ENCODE results near the gene WNK4.

WNK4 gene

DNA sequence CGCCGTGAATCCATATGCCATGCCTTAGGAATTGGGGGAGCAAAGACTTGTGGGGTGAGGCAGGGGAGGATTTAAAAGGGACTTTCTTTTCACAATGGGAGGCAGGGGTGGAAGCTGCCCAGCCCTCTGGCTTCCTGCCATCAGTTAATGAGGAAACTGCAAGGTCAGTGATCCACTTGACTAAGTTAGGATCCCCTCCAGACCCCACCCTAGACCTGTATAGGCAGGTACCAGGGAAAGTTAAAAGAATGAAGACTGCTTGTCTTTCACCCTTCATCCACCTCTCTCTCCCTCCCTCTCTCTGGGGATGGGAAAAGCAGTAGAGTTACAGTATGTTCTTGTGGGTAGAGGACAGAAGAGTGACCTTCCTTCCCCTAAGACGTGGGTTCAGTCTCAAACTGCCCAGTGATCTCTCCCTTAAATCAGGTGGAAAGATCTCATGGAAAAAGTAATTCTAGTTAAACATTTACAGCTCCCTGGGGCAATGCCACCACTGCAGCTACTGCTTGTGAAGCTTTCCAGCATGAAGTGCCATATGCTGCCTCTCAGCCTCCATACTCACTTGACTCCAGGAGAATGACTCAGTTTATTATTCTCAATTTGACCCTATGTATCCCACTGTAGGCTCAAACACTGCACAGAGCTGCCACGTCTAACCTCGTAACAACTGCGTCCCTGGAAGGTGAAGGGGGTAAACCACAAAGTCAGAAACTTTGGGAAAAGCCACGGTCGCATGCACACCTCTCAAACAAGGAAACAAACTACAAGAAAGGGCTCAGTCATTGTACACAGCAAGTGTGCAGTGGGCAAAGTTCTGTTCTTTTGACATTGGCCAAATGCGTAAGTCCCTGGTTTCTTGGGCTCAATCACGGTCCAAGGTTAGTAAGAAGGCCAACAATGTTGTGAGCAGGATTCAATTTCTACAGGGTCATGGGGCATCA lies 16.9 kb downstream of the WNK4 start:
- no peak for DNase-seq

DNA sequence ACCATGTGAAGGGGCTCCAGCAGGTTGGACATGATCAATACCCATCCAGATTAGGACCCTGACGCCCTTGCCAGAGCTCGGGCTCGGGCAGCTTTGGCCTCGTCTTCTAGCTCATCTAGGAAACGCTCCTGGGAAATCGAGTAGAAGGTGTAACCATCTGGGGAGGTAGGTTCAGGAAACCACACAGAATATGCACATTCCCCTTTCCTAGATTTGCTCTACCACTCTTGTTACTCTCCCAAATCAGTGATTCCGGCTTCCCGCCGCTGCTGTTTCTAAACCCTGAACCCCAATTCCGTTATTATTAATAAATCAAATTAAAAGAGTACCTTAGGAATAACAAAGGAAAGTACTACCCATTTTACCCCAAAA lies 17.6 kb downstream of the WNK4 start:
- no peak for DNase-seq

DNA sequence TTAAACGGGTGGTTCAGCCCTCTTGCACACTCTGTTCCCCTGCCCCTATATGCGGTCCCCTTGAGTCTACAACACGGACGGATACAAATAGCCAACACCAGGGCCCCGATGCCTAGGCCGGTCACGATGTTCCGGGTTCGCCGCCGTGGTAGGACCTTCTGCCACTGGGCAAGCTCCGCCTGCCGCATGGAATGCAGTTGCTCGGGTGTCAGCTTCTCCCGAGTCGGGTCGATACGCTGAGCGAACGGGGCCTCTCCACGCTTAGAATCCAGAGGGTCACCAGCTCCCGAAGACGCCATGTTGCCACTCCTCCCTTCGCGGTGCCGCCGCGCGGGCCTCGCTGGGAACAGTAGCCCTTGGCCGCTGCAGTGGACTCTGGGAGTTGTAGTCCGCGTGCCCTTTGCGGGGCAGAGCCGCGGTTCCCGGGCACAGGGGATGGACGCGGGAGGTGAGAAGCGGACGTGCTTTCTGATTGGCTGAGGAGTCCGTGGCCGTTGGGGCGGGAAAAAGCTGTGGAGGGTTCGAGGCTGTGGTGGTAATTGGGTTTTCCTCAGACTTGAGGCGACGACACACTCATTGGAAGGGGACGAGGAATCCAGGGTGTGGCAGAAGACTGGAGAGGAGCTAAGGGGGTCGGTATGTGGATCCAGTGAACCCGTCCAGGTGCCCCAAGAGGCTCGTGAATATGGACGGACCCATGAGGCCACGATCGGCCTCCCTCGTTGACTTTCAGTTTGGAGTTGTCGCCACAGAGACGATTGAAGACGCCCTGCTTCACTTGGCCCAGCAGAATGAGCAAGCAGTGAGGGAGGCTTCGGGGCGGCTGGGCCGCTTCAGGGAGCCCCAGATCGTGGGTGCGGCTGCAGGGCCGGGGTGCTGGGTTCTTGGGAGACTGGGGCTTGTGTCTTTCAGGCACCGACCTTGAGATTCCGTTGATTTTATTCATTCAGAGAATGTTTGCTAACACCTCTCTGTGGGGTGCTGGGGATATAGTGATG lies 18.3 kb downstream of the WNK4 start, which contains the start of the genes CNTD1 and COA3:
Gene CNTD1 (plus strand): TSS at position 479 of the 998 bp plus-strand sequence. CDS start 207 bp downstream, at position 686.
Gene COA3 (minus strand): TSS at position 322 of the 998 bp plus-strand sequence. CDS start 23 bp downstream, at position 299.
- DNase-seq = peak; percentile 65

DNA sequence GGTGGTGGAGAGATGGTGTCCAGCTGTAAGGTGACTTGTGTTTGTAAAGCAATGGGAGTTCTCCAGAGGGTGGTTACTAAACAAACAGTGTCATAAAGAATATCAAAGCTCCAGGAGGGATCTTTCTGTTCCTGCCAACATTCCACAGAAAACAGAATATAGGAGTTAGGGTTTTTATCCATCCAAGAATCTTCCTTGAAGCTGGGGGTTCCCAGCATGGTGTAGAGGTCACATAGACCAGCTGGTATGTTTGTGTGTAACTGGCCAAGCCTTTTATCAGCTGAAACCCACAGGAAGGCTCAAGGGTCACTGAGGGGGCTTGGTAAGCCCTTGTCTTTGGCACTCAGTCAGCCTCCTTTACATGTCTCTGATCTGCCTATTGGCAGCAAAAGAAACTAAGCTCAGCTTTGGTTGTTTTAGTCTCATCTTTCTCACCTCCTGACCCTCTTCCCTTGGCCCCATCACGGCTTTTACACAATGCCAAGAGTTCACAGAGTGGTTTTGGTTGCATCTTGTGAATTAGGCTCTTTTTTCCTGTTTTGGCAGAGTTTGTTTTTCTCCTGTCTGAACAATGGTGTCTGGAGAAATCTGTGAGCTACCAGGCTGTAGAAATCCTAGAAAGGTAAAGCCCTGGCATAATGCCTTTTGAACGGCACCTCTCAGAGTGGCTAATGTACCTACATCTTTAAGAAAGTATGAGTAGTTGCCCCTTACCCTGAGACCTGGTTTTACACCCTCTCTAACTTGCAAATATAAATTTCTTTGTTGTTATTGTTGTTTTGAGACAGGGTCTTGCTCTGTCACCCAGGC lies 22.9 kb downstream of the WNK4 start:
- DNase-seq = no peak

DNA sequence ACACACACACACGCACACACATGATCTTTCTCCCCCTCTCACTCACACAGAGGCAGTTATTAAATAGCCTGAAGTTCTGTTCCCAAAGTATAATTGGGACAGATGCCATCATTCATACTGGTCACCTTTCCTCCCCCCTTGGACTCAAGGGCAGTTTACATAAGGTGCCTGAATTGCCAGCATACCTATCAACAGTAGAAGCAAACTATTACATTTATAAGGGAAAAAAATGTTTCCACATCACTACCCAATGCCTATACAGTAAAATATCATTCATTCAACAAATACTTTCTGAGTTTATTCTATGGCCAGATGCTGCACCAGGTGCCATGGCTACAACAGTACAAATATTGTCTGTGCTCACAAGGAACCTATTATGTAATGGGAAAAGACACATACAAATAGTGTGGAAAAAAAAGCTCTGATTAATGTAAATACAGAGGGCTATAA lies 24.5 kb downstream of the WNK4 start:
- DNase-seq = no peak

DNA sequence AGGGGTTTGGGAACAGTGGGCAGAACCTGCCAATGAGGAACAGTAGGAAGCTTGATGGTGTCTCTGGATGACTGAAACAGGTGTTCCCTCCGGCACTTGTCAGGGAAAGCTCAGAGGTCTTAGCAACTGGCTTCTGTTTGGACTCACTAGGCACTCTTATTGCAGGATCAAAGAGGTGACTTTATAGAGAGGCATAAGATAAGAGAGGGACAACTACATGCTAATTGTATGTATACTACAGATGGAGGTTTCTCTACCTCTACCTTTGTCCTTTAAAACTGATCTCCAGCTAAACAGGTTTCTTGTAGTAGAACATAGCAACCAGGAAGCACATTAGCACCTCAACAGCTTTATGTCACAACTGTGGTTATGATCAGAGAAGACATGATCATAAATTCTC lies 25.8 kb downstream of the WNK4 start:
- no peak for DNase-seq

DNA sequence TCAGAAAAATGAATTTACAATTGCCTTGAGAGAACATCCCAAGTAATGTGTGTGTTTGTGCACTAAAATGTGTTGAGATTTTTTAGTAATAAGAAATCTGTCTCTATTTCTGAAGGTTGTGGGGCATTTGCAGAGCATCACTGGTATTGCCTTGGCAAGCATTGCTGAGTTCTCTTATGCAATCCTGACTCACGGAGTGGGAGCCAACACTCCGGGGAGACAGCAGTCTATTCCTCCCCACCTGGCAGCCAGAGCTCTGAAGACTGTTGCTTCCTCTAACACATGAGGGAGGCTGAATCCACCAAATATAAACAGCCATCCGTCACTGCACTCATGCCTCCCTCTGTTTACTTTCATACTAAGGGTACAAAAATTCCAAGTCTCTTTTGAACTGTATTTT lies 28.8 kb downstream of the WNK4 start:
- no peak for DNase-seq

DNA sequence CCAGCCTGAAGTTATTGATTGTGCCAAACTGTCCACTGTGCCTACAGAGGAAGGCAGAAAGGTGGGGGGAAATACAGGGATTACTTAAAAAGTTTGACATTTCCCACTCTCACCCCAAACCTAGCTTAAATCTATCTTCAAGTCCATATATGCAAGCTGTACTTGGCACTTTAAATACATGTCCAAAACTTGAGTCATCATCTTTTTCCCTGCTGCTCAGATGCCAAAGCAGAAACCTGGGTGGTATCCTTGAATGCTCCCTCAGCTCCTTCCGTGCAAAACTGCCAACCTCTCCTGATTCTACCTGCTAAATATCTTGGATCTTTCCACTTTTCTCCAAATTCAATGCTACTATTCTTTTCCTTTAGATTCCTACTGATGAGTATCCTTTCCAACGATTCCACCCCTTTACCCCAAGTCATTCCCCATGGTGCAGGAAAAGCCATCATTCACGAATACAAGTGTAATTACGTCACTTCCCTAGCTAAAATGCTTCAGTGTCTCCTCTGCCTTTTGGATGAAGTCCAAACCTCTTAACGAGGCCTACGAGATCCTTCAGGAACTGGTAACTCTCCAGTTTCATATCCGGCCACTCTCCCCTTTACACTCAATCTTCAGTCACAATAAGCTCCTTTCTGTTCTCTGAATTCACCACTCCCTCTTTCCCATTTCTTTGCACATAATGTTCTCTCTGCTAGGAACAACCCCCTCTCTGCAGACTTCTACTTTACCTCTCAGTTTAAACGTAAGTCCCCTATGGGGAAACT lies 34.4 kb downstream of the WNK4 start:
- DNase-seq = no peak

DNA sequence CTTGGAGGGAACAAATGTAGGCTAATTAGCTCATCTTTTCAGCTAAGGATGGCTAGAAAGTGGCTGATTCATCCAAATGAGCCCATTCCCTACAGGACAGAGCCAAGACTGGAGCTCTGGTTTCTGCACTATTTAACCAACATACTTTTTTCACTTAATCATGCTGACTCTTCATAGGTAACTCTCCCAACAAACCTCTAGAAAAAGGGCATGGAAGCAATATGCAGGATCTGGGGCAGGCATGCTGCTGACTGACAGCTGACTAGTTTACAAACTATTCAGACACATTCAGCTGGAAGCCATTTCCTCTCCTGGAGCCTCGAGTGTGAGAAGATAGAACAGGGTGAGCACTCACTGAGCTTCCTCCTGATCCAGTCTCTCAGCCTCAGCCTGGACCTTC lies 37.5 kb downstream of the WNK4 start:
- no peak for DNase-seq

DNA sequence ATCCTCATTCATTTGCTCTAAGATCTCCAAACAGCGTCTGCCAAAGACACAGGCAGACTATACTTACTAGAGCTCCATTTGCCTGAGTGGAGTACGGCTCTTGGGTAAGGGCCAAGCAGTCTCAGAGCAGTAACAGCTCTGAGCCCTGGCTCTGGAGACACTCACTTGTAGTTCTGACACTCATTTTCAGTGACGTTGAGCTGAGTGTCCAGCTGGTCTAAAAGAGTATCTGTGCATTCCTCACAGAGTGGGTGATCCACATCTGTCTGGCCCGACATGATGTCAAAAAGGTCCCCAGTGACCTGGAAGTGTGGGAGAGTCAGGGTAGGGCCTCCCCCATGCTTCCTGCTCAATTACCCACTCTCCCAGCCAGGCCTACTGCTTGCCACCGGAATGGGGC lies 38.0 kb downstream of the WNK4 start:
- no peak for DNase-seq

DNA sequence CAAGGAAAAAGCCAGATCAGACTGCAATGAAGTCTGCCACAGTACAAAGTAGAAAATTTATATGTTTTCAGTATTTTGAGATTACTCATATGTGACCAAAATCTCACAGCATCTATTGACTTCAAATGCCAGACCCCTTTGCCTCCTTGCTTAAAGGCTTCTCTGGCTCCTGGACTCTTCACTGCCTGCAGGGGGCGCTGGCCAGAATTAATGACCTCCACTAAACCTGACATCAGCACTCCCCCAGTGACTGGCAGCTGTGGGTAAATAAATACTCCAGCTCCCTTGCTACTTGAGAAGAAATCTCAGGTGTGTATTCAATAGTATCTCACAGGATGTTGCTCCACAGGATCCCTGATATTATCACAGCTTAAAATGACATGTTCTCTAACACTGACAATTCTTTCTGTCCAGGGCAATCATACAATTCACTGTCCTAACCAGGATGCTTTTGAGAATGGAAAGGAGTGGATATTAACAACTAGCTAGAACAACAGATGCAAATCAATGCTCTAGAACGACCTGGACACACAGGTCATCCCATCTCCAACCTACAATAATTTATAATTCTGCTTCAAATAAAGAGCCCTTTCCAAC lies 39.6 kb downstream of the WNK4 start:
- peak; percentile 44 for DNase-seq

DNA sequence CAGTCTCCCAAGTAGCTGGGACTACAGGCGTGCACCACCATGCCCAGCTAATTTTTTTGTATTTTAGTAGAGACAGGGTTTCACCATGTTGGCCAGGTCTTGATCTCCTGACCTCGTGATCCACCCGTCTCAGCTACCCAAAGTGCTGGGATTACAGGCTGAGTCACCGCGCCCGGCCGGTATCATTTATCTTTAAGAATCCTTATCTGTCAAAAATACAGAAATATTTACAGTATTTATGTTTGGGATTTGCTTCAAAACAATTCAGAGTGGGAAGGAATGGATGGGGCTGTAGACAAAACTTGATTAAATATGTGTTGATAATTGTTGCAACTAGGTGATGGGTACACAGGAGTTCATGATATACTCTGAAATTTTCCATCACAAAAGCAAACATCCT lies 40.8 kb downstream of the WNK4 start:
- no peak for DNase-seq

DNA sequence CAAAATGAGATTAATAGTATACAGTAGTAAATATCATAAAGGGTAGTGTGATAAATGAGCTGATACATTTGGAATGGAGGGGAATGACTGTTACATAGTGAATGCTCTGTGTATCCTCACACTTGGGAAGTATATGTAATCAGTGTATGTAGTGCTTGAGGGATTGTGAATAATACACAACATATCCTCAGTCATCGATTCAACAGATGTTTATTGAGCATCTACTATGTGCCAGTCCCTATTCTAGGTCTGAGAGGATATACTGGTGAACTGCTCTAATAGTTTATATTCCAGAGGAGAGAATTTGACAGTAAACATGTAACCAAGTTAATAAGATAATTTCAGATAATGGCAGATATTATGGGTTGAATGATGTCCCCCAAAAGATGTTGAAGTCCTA lies 47.1 kb downstream of the WNK4 start:
- DNase-seq = no peak

DNA sequence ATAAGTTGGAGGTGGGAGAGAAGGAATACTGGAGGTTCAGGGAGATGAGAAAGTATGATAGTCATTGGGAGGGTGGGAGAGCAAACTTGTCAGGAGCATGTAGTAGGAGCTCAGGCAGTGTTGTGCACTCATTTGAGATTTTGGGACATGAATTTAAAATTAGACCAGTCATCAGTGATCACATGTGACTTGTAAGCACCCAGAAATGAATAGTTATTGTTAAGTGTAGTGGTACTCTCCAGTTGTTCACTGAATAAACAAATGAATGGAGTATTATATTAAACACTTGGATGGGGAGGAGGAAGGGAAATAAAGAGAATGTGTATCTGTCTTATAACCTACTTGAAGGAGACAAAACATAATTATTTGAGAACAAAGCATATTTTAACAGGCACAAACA lies 50.6 kb downstream of the WNK4 start:
- no peak for DNase-seq

DNA sequence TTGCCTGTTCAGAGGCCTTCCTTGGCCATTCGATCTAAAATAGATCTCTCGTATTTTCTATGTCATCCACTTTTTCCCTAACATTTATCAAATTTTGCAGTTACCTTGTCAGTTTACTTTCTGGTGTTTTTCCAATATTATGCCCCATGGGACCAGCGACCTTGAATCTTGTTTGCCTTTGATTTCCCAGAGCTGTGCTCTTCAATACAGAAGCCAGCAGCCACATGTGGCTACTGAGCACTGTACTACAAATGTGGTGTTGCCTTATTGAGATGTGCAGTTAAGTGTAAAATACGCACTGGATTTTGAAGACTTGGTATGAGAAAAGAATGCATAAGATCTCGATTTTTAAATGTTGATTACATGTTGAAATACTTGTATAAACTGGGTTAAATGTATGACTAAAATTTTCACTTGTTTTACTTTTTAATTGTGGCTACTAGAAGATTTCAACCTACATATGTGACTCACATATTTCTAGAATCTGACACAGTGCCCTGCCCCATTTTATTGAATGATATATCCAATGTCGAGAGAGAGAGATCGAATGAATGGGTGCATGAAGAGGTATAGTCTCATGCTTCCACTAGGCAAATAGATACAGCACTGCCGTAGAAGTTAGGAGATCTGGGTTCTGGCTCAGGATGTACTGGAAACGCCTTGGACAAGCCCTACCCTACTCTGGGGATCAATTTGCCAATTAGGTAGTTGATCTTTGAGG lies 52.0 kb downstream of the WNK4 start:
- no peak for DNase-seq

DNA sequence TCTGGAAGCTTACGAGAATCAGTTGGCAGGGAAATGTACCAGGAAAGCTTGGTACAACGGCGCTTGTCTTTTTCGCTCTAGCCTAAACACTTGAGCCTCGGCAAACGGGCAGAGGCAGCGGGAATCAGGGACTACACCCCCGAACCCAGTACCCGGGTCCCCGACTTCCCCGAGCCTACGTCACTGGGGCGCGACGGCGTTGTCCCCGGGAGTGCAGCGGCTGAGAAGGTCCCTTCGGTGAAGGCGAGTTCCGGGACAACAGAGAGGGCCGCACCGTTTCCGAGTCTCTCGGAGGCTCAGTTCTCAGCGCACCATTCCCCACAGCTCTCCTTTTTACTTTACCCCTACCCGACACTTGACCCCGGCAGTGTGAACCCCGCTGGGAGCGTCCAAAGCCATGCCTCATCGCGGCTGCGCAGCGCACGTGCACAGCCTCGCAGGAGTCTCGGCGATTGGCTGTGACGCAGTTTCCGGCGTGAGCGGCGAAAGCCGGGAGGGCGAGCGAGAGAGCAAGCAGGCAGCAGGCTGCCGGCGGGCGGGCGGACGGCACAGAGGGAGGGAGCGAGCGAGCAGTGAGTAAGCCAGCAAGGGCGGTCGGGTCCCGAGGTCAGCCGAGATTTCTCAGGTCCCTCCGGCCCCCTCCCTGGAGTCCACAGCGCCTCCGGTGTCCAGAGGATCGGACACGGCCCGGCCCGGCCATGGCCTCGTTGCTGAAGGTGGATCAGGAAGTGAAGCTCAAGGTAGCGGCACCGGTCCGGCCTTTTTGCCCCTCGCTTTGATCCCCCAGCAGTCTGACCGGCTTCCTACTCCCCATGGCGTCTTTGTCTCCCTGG lies 52.7 kb downstream of the WNK4 start, which contains the start of gene PSME3:
Gene PSME3 (plus strand): TSS at position 464 of the 833 bp plus-strand sequence. CDS start 235 bp downstream, at position 699.
- peak; percentile 83 for DNase-seq

DNA sequence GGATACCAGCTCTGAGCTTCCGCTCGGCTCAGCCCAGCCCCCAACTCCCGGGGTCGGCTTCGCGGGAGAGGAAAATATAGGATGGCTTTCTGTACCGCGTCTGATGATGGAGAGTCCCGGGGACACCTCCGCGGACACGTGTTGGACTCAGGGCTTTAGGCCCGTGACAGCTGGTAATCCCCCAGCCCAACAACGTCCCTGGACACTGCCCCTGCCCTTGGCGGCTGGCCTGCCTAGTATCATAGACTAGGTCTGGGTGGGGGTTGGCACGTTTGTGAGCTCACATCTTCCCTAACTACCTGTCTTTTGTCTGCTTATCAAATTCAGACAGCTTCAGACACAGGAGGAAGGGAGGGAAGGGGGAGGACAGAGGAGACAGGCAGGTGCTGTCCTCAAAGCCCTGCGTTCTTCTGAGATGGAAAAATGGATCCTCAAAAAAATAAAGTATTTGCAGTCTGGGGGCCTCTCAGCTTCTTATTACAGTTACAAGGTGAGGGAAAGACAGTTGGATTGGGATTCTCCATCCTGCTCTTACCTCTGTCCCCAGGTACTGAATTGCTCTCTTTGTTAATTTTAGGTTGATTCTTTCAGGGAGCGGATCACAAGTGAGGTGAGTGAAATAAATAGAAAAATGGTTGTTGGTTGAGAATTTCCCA lies 53.5 kb downstream of the WNK4 start:
- DNase-seq = no peak

DNA sequence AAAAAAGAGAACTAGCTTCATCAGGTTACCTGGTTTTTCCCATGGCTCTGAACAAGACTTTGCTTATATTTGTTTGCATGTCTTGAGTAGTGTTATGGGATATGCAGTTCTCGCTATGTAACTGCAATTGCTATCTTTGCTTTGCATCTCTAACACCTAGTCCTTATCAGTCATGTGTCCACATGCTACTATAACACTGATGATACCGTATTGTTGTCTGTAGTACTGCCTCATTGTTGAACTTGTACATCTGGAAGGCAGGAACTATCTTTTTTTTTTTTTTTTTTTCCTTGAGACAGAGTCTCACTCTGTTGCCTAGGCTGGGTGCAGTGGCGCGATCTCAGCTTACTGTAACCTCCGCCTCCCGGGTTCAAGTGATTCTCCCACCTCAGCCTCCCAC lies 55.3 kb downstream of the WNK4 start:
- no peak for DNase-seq
